Cerebellar nuclear complex (tissue), 1 donor: ENCODE results near the gene SLC30A5.
"Not testable (repeated sequence)": the region's sequence is repeated elsewhere in the genome, so short reads cannot be mapped to it uniquely, and the experiment has no call there.

Source experiments
- DNase-seq, 2 experiments: peaks; one replicate each; lab custom pipeline; 2025; lab: John Stamatoyannopoulos, UW

The SLC30A5 gene

GRCh38 chr5:69105996-69106906, 12.4 kb downstream of the SLC30A5 start:
- DNase-seq: no peak

GRCh38 chr5:69108367-69108766, 14.6 kb downstream of the SLC30A5 start:
- DNase-seq: not testable (repeated sequence)

GRCh38 chr5:69113851-69114250, 20.0 kb downstream of the SLC30A5 start:
- no peak for DNase-seq

- no peak for DNase-seq
Measured at GRCh38 chr5:69115526-69115925, 21.7 kb downstream of the SLC30A5 start.

- DNase-seq: no peak
Measured at GRCh38 chr5:69129413-69129812, 35.6 kb downstream of the SLC30A5 start.

- no peak for DNase-seq
Measured at GRCh38 chr5:69130241-69130640, 36.4 kb downstream of the SLC30A5 start.

GRCh38 chr5:69131304-69131703, 37.5 kb downstream of the SLC30A5 start:
- DNase-seq: no peak

GRCh38 chr5:69134126-69134525, 40.3 kb downstream of the SLC30A5 start:
- DNase-seq: no peak

GRCh38 chr5:69136293-69136692, 42.5 kb downstream of the SLC30A5 start:
- no peak for DNase-seq

GRCh38 chr5:69137208-69137607, 43.4 kb downstream of the SLC30A5 start:
- DNase-seq: not testable (repeated sequence)

GRCh38 chr5:69137807-69138206, 44.0 kb downstream of the SLC30A5 start:
- no peak for DNase-seq

- DNase-seq: no peak
Measured at GRCh38 chr5:69138766-69139165, 45.0 kb downstream of the SLC30A5 start.

- not testable (repeated sequence) for DNase-seq
Measured at GRCh38 chr5:69140239-69140638, 46.4 kb downstream of the SLC30A5 start.

GRCh38 chr5:69140827-69141226, 47.0 kb downstream of the SLC30A5 start:
- no peak for DNase-seq

- not testable (repeated sequence) for DNase-seq
Measured at GRCh38 chr5:69148576-69148975, 54.8 kb downstream of the SLC30A5 start.

- no peak for DNase-seq
Measured at GRCh38 chr5:69148981-69149675, 55.3 kb downstream of the SLC30A5 start.

GRCh38 chr5:69149676-69150010, 55.8 kb downstream of the SLC30A5 start:
- DNase-seq: no peak

- no peak for DNase-seq
Measured at GRCh38 chr5:69152731-69153130, 58.9 kb downstream of the SLC30A5 start.

- DNase-seq: no peak
Measured at GRCh38 chr5:69156456-69156855, 62.6 kb downstream of the SLC30A5 start.

- DNase-seq: no peak
Measured at GRCh38 chr5:69158039-69158438, 64.2 kb downstream of the SLC30A5 start.

GRCh38 chr5:69160651-69161050, 66.8 kb downstream of the SLC30A5 start:
- DNase-seq: no peak

- peak; percentile 66 to 94 for DNase-seq
Measured at GRCh38 chr5:69166686-69167492, 73.1 kb downstream of the SLC30A5 start, which contains the start of gene CCNB1. TSS of gene CCNB1 (plus strand) at chr5:69167150. CDS start at chr5:69167263, 113 bp downstream.
